B cell (primary cell): Measurements from ENCODE around the gene UBE2M. TPM values are rescaled to one million over a fixed set of nuclear protein-coding genes. Genes with fewer than 3 reads are reported as not detected.

Experiments
- ATAC-seq: fragments of 200-7000 bp; cut with Tn5 transposase; one replicate; pipeline ENCODE4 v1.10.0; 2021; ENCODE audit warnings: low read depth, mild to moderate bottlenecking, moderate number of reproducible peaks, moderate library complexity
- CTCF ChIA-PET: fragments of 350-600 bp; sonication (Branson Sonifier 250); formaldehyde crosslinking; loops from one replicate; lab custom pipeline; 2021; ENCODE audit warnings: antibody characterized with exemption, inconsistent platforms; lab: Charles Lee
- POLR2A ChIA-PET: fragments of 350-600 bp; sonication (Branson Sonifier 250); formaldehyde crosslinking; loops from one replicate; lab custom pipeline; 2021; ENCODE audit warnings: antibody characterized with exemption; lab: Charles Lee
- DNase-seq: peaks from one replicate; pipeline ENCODE4 v3.0.0; 2013
- H2AFZ ChIP-seq: 2 replicates; pipeline ENCODE4 v1.6.1; 2012; ENCODE audit warnings: mild to moderate bottlenecking, low read depth, low read length; ENCODE audit not compliant: insufficient read depth, poor library complexity, severe bottlenecking
- H3K27ac ChIP-seq, 2 donors: 1 replicate in 1 of 2; 2 replicates in 1 of 2; pipeline ENCODE4 v1.5.1; 2012 to 2013; ENCODE audit warnings: low read length in 2 of 2, mild to moderate bottlenecking in 2 of 2, moderate library complexity in 1 of 2
- H3K27me3 ChIP-seq, 4 experiments: fragments of 200-600 bp in 1 of 4; sonication (generic) in 1 of 4; replicated peaks in 1 of 4; 1 replicate in 2 of 4; 2 replicates in 2 of 4; pipeline versions ENCODE4 v1.6.1 to v1.7.0; 2013 to 2016; ENCODE audit warnings: low read length in 3 of 4, mild to moderate bottlenecking in 2 of 4, mixed read lengths in 1 of 4, moderate library complexity in 1 of 4; ENCODE audit not compliant: insufficient read depth in 4 of 4, control insufficient read depth in 3 of 4; ENCODE audit errors: control extremely low read depth in 1 of 4
- H3K36me3 ChIP-seq, 2 experiments: replicated peaks in 1 of 2; 1 replicate in 1 of 2; 2 replicates in 1 of 2; pipeline versions ENCODE4 v1.6.1 to v1.7.1; 2013; ENCODE audit warnings: low read length in 1 of 2; ENCODE audit not compliant: insufficient read depth in 2 of 2, control insufficient read depth in 1 of 2; ENCODE audit errors: control extremely low read depth in 1 of 2, extremely low read depth in 1 of 2
- H3K4me1 ChIP-seq, 2 donors: fragments of 200-600 bp in 1 of 2; sonication (generic) in 1 of 2; 1 replicate in 1 of 2; 2 replicates in 1 of 2; pipeline versions ENCODE4 v1.5.1 to v1.6.1; 2013 to 2017; ENCODE audit warnings: low read length in 2 of 2; ENCODE audit not compliant: control insufficient read depth in 2 of 2, insufficient read depth in 2 of 2
- H3K4me2 ChIP-seq: replicated peaks from 2 replicates; pipeline ENCODE3; 2012; ENCODE audit warnings: mild to moderate bottlenecking, low read depth, low read length; ENCODE audit not compliant: poor library complexity, severe bottlenecking
- H3K4me3 ChIP-seq, 5 experiments: fragments of 200-600 bp in 1 of 5; sonication (generic) in 1 of 5; 1 replicate in 3 of 5; 2 replicates in 2 of 5; pipeline versions ENCODE4 v1.5.1 to v1.7.0; 2011 to 2016; ENCODE audit warnings: low read length in 4 of 5, mild to moderate bottlenecking in 4 of 5, low read depth in 2 of 5, control low read depth in 1 of 5, moderate library complexity in 1 of 5; ENCODE audit not compliant: insufficient read depth in 1 of 5; ENCODE audit errors: control extremely low read depth in 1 of 5, extremely low read depth in 1 of 5
- H3K79me2 ChIP-seq: fragments of 200-600 bp; sonication (generic); one replicate; pipeline ENCODE4 v1.6.0; 2016; ENCODE audit warnings: low read length; ENCODE audit not compliant: control insufficient read depth, insufficient read depth
- H3K9ac ChIP-seq: fragments of 200-600 bp; sonication (generic); 2 replicates; pipeline ENCODE4 v1.6.1; 2017; ENCODE audit warnings: mild to moderate bottlenecking, low read length, moderate library complexity
- H3K9me3 ChIP-seq, 3 donors: one replicate each; pipeline versions ENCODE4 v1.6.1 to v1.7.1; 2013; ENCODE audit warnings: low read length in 2 of 3; ENCODE audit not compliant: control insufficient read depth in 2 of 3, insufficient read depth in 1 of 3; ENCODE audit errors: control extremely low read depth in 1 of 3
- H4K20me1 ChIP-seq: 2 replicates; pipeline ENCODE4 v1.6.0; 2012; ENCODE audit warnings: mild to moderate bottlenecking, low read length; ENCODE audit not compliant: insufficient read depth, control insufficient read depth, poor library complexity, severe bottlenecking
- H3K27ac Mint-ChIP-seq: one replicate; pipeline ENCODE4 v1.8.0; 2021; ENCODE audit warnings: mixed read lengths
- H3K27me3 Mint-ChIP-seq: one replicate; pipeline ENCODE4 v1.8.0; 2021; ENCODE audit warnings: mixed read lengths
- H3K4me1 Mint-ChIP-seq: one replicate; pipeline ENCODE4 v1.8.0; 2021; ENCODE audit warnings: mixed read lengths
- H3K4me3 Mint-ChIP-seq: one replicate; pipeline ENCODE4 v1.8.0; 2021; ENCODE audit warnings: mixed read lengths
- H3K9me3 Mint-ChIP-seq: one replicate; pipeline ENCODE4 v1.8.0; 2022; ENCODE audit warnings: mixed read lengths; ENCODE audit not compliant: insufficient read depth
- EZH2 ChIP-seq: IDR thresholded peaks from 2 replicates; pipeline ENCODE4 v1.6.1; 2012; ENCODE audit warnings: borderline replicate concordance, low read depth, mild to moderate bottlenecking, moderate library complexity, low read length; ENCODE audit not compliant: insufficient read depth, poor library complexity, severe bottlenecking
- WGBS: methylation state at CpG from one replicate; pipeline ENCODE4 v1.1.5; 2013; ENCODE audit warnings: missing lambda C conversion rate; ENCODE audit not compliant: insufficient coverage; 5-methylcytosine and 5-hydroxymethylcytosine counted together
- intact Hi-C: fragments of 100-400 bp; cut with micrococcal nuclease; formaldehyde crosslinking; loops from one replicate; pipeline ENCODE4 v1.10.0; 2022
- polyA plus RNA-seq: library from polyadenylated mRNA; depleted of rRNA; stranded (reverse); fragments of >200 nt; gene quantifications from 2 replicates; pipeline ENCODE4 v1.2.3, GENCODE V29; 2012
- total RNA-seq, 2 donors: library from RNA; stranded (reverse); fragments of 120-200 nt in 1 of 2; gene quantifications; 1 replicate in 1 of 2; 2 replicates in 1 of 2; pipeline versions ENCODE4 v1.2.3 to v1.2.4, GENCODE V29; 2013 to 2022
- TF ChIP-seq, protein P1 (sequence below): fragments of 200-600 bp; IDR thresholded peaks from one replicate; pipeline ENCODE4 v1.8.0; 2022; ENCODE audit warnings: antibody characterized with exemption, mild to moderate bottlenecking

UBE2M gene
- total and polyA plus RNA-seq, 2 donors (not counting 1 experiment from before 2014, with no cell fraction given): 62.5 to 66.1 TPM

- ChIA-PET CTCF (interaction anchor here (0.9 to 3.0 kb wide), 6 partner anchors 10 to 52 kb away, joined by 3 to 10 read pairs (median 4); partner anchors contain the start of genes CHMP2A, UBE2M and ZBTB45), POLR2A (interaction anchor here (0.5 to 2.4 kb wide), 6 partner anchors 10 to 308 kb away, joined by 3 to 23 read pairs (median 10); partner anchors contain the start of genes CHMP2A, TRIM28, UBE2M and ZBTB45)
- H3K9me3 Mint-ChIP-seq: no peaks in the 10 kb centered on the region
- Histone ChIP-seq H3K36me3 (peaks cover 0 to 14% of the 10 kb centered on the region in 2 experiments), H3K79me2 (peaks cover 15% of the 10 kb centered on the region), H3K9me3 (peaks cover 0 to 11% (median 0%) of the 10 kb centered on the region in 3 donors), H2AFZ (peak overlapping the region; percentile 79), H3K4me2 (peak overlapping the region; percentile 87), H3K4me3 (peak overlapping the region; percentile 49 to 77 (median 74)), H3K27me3 (no peaks in the 10 kb centered on the region), H3K27ac (peak overlapping the region; percentile 99), H3K4me1 (peaks cover 25 to 36% of the 10 kb centered on the region in 2 donors), H3K9ac (peak overlapping the region; percentile 88), H4K20me1 (no peaks in the 10 kb centered on the region)
- 33% methylated on average over 20 of the region's 24 CpGs for WGBS
- no peaks in the 10 kb centered on the region for H3K27me3 Mint-ChIP-seq
- DNase-seq: no peak
- peak overlapping the region; percentile 95 for H3K4me3 Mint-ChIP-seq
- intact Hi-C loops: no loop called here
- peak overlapping the region; percentile 99 for H3K27ac Mint-ChIP-seq
- TF ChIP-seq, protein P1, sequence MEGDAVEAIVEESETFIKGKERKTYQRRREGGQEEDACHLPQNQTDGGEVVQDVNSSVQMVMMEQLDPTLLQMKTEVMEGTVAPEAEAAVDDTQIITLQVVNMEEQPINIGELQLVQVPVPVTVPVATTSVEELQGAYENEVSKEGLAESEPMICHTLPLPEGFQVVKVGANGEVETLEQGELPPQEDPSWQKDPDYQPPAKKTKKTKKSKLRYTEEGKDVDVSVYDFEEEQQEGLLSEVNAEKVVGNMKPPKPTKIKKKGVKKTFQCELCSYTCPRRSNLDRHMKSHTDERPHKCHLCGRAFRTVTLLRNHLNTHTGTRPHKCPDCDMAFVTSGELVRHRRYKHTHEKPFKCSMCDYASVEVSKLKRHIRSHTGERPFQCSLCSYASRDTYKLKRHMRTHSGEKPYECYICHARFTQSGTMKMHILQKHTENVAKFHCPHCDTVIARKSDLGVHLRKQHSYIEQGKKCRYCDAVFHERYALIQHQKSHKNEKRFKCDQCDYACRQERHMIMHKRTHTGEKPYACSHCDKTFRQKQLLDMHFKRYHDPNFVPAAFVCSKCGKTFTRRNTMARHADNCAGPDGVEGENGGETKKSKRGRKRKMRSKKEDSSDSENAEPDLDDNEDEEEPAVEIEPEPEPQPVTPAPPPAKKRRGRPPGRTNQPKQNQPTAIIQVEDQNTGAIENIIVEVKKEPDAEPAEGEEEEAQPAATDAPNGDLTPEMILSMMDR: no peak
- no peak for TF ChIP-seq EZH2
- H3K4me1 Mint-ChIP-seq: peaks cover 35% of the 10 kb centered on the region
- no peak for ATAC-seq
Measured at GRCh38 chr19:58572026-58572817, 13.8 kb upstream of the UBE2M start.
